ENCODE data around the gene TAF8. TPM values are rescaled to one million over a fixed set of nuclear protein-coding genes. Genes with fewer than 3 reads are reported as not detected.
"Not testable (repeated sequence)": the region's sequence is repeated elsewhere in the genome, so short reads cannot be mapped to it uniquely, and the experiment has no call there.

Gene TAF8
- total RNA-seq, 1 donor from 2014 or later = 55.7 TPM

- no peaks in the 10 kb centered on the region for H3K9me3 Mint-ChIP-seq
- ATAC-seq (ENCODE audit: low read depth) (no peak), DNase-seq (no peak)
- H3K27me3 Mint-ChIP-seq = no peaks in the 10 kb centered on the region
- peaks cover 80% of the 10 kb centered on the region for H3K4me1 Mint-ChIP-seq
- H3K27ac Mint-ChIP-seq = peak overlapping the region; percentile 99
- peaks cover 40% of the 10 kb centered on the region for H3K36me3 Mint-ChIP-seq (ENCODE audit: low read depth)
- TF ChIP-seq CTCF (IDR thresholded peaks at IDR 0.05) = no peak
- ChIA-PET CTCF (interaction anchor here (0.8 to 1.5 kb wide), 4 partner anchors 9 to 22 kb away, joined by 3 to 5 read pairs (median 4); no protein-coding TSS in a partner anchor), POLR2A (interaction anchor here (0.7 to 1.6 kb wide), 11 partner anchors 10 to 295 kb away, joined by 3 to 12 read pairs (median 4); partner anchors contain the start of gene TAF8)
- H3K4me3 Mint-ChIP-seq = no peak overlapping the region
- intact Hi-C loops (cut with micrococcal nuclease) = loop anchor here (5.0 kb wide), 1 partner anchor 132 kb away; the partner anchor contains the start of gene USP49
These were observed 21.1 kb upstream of the TAF8 start for GRCh38 chr6:42029062-42029685.

GRCh38 chr6:42029881-42030280 is 20.4 kb upstream of the TAF8 start:
- DNase-seq = no peak
- H3K9me3 Mint-ChIP-seq = no peaks in the 10 kb centered on the region
- intact Hi-C loops (cut with micrococcal nuclease) = loop anchor here (5.0 kb wide), 1 partner anchor 133 kb away; the partner anchor contains the start of gene USP49
- no peak for TF ChIP-seq CTCF (IDR thresholded peaks at IDR 0.05)
- ATAC-seq (ENCODE audit: low read depth) = no peak
- no peak overlapping the region for H3K4me3 Mint-ChIP-seq
- CTCF ChIA-PET = interaction anchor here (0.8 to 1.4 kb wide), 3 partner anchors 9 to 18 kb away, joined by 4 to 5 read pairs (median 4); no protein-coding TSS in a partner anchor
- peak overlapping the region; percentile 86 for H3K27ac Mint-ChIP-seq
- POLR2A ChIA-PET = interaction anchor here (1.5 kb wide), 1 partner anchor 88 kb away, joined by 4 read pairs; the partner anchor contains the start of gene CCND3
- no peaks in the 10 kb centered on the region for H3K27me3 Mint-ChIP-seq
- H3K4me1 Mint-ChIP-seq = peaks cover 74% of the 10 kb centered on the region
- H3K36me3 Mint-ChIP-seq (ENCODE audit: low read depth) = peaks cover 43% of the 10 kb centered on the region

DNA sequence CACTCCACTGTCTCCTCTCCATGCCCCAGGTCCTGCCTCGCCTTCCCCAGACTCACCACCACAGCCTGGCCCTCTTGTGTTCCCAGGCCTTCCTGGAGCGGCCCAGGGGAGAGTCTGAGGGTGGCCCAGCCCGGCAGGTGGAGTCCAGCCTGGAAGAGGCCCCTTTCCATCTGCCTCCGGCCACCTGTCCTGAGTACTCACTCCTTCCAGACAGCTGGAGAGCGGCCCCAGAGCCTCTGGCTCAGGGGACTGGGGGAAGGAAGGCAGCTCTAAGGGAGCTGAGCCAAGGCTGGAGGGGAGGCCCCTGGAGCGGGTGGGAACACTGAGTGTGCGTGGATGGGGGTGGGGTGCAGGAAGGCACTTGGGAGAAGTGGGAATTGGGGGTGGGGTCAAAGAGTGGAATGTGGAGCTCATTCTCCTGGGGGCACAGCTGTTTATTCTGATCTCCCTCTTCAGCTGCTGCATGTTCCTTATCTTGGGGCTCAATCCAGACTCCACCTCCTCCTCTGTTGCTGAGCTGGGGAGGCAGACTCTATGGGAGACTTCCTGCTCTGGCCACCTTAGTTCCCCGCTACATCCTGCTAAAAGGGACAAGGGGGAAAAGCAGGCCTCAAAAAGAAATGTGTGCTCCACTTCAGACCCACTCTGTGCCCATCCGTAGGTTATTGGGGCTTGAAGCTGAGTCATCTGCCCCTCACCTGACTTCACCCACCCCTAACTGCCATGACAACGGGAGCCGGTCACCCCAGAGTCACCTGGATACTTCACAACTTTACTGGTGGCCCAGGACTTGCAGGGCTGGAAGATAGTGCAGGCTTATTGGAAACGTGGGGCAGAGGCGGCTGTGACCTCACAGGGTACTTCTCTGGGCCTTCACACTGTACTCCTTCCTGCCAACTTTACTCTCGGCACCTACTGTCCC is 19.5 kb upstream of the TAF8 start:
- ChIA-PET POLR2A (interaction anchor here (0.8 to 1.6 kb wide), 12 partner anchors 9 to 244 kb away, joined by 3 to 9 read pairs (median 4); partner anchors contain the start of genes BYSL, CCND3, MED20 and TAF8), CTCF (interaction anchor here (1.1 to 1.6 kb wide), 4 partner anchors 8 to 94 kb away, joined by 3 to 5 read pairs (median 4); no protein-coding TSS in a partner anchor)
- ATAC-seq (ENCODE audit: low read depth) (peak; percentile 65), DNase-seq (no peak)
- peaks cover 71% of the 10 kb centered on the region for H3K4me1 Mint-ChIP-seq
- peaks cover 43% of the 10 kb centered on the region for H3K36me3 Mint-ChIP-seq (ENCODE audit: low read depth)
- TF ChIP-seq CTCF (IDR thresholded peaks at IDR 0.05) = no peak
- intact Hi-C loops (cut with micrococcal nuclease) = no loop called here
- H3K27me3 Mint-ChIP-seq = no peaks in the 10 kb centered on the region
- peak overlapping the region; percentile 86 for H3K27ac Mint-ChIP-seq
- no peaks in the 10 kb centered on the region for H3K9me3 Mint-ChIP-seq
- H3K4me3 Mint-ChIP-seq = peak overlapping the region; percentile 50

GRCh38 chr6:42032366-42032765 is 18.0 kb upstream of the TAF8 start:
- intact Hi-C loops (cut with micrococcal nuclease) = no loop called here
- no peak for ATAC-seq (ENCODE audit: low read depth)
- CTCF ChIA-PET = interaction anchor here (0.9 kb wide), 1 partner anchor 15 kb away, joined by 3 read pairs; no protein-coding TSS in a partner anchor
- POLR2A ChIA-PET = interaction anchor here (1.2 kb wide), 1 partner anchor 94 kb away, joined by 3 read pairs; no protein-coding TSS in a partner anchor
- peaks cover 59% of the 10 kb centered on the region for H3K4me1 Mint-ChIP-seq
- H3K4me3 Mint-ChIP-seq = no peak overlapping the region
- peak overlapping the region; percentile 86 for H3K27ac Mint-ChIP-seq
- no peaks in the 10 kb centered on the region for H3K27me3 Mint-ChIP-seq
- H3K9me3 Mint-ChIP-seq = no peaks in the 10 kb centered on the region
- DNase-seq = no peak
- H3K36me3 Mint-ChIP-seq (ENCODE audit: low read depth) = peaks cover 37% of the 10 kb centered on the region
- TF ChIP-seq CTCF (IDR thresholded peaks at IDR 0.05) = no peak

DNA sequence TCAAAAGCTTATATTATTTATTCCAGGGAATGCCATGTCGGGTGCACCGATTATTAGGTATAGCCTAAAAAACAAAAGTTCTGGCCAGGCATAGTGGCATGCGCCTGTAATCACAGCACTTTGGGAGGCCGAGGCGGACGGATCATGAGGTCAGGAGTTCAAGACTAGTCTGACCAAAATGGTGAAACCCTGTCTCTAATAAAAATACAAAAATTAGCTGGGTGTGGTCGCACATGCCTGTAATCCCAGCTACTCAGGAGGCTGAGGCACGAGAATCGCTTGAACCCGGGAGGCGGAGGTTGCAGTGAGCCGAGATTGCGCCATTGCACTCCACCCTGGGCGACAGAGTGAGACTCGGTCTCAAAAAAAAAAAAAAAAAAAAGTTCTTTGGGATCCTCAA is 12.7 kb upstream of the TAF8 start:
- Mint-ChIP-seq H3K27ac (peak overlapping the region; percentile 53), H3K4me1 (peaks cover 52% of the 10 kb centered on the region), H3K36me3 (ENCODE audit: low read depth) (peaks cover 16% of the 10 kb centered on the region)
- CTCF ChIA-PET; H3K9me3 Mint-ChIP-seq; ATAC-seq (ENCODE audit: low read depth); intact Hi-C loops (cut with micrococcal nuclease); DNase-seq; H3K27me3 Mint-ChIP-seq; H3K4me3 Mint-ChIP-seq: not testable (repeated sequence)
- POLR2A ChIA-PET = interaction anchor here (0.7 to 1.2 kb wide), 4 partner anchors 95 to 704 kb away, joined by 3 to 6 read pairs (median 4); partner anchors contain the start of genes MED20 and USP49

Data from activated B cell treated with CpG ODN at 0.5 μM for 24 hours (primary cell).